Esophagus muscularis mucosa (tissue), 4 donors: ENCODE data around the gene RPL27.

Experiments
- CTCF ChIP-seq, 3 experiments: fragments of 200-600 bp in 2 of 3; fragments of 450-650 bp in 1 of 3; sonication (generic) in 2 of 3; IDR thresholded peaks; one replicate each; pipeline ENCODE4 v1.5.1; 2017 to 2019; ENCODE audit warnings: antibody characterized with exemption in 3 of 3, mild to moderate bottlenecking in 2 of 3, moderate library complexity in 1 of 3
- EP300 ChIP-seq: sonication (generic); formaldehyde crosslinking; IDR thresholded peaks from one replicate; pipeline ENCODE4 v1.6.1; 2017; ENCODE audit warnings: antibody characterized with exemption
- POLR2A ChIP-seq: fragments of 450-650 bp; IDR thresholded peaks from one replicate; pipeline ENCODE4 v1.6.1; 2017; ENCODE audit warnings: antibody characterized with exemption, moderate library complexity, mild to moderate bottlenecking, low read depth

GRCh38 chr17:43010667-43011308 is 12.6 kb downstream of the RPL27 start:
- TF ChIP-seq POLR2A = no peak
- no peak for TF ChIP-seq CTCF (IDR thresholded peaks at IDR 0.05)
- TF ChIP-seq EP300 = no peak
